HG03575 (cell line): ENCODE measurements around the gene DNAJC13.
A peak's percentile ranks its signal among the peaks of the same experiment; 100 is the strongest.
"Not testable (repeated sequence)": the region's sequence is repeated elsewhere in the genome, so short reads cannot be mapped to it uniquely, and the experiment has no call there.

Experiments
- ATAC-seq: cut with Tn5 transposase; IDR thresholded peaks from one replicate; pipeline ENCODE4 v1.9.1; 2021; ENCODE audit not compliant: unreplicated experiment, insufficient number of reproducible peaks, low FRiP score; ENCODE audit errors: extremely low read depth

DNAJC13 gene, protein sequence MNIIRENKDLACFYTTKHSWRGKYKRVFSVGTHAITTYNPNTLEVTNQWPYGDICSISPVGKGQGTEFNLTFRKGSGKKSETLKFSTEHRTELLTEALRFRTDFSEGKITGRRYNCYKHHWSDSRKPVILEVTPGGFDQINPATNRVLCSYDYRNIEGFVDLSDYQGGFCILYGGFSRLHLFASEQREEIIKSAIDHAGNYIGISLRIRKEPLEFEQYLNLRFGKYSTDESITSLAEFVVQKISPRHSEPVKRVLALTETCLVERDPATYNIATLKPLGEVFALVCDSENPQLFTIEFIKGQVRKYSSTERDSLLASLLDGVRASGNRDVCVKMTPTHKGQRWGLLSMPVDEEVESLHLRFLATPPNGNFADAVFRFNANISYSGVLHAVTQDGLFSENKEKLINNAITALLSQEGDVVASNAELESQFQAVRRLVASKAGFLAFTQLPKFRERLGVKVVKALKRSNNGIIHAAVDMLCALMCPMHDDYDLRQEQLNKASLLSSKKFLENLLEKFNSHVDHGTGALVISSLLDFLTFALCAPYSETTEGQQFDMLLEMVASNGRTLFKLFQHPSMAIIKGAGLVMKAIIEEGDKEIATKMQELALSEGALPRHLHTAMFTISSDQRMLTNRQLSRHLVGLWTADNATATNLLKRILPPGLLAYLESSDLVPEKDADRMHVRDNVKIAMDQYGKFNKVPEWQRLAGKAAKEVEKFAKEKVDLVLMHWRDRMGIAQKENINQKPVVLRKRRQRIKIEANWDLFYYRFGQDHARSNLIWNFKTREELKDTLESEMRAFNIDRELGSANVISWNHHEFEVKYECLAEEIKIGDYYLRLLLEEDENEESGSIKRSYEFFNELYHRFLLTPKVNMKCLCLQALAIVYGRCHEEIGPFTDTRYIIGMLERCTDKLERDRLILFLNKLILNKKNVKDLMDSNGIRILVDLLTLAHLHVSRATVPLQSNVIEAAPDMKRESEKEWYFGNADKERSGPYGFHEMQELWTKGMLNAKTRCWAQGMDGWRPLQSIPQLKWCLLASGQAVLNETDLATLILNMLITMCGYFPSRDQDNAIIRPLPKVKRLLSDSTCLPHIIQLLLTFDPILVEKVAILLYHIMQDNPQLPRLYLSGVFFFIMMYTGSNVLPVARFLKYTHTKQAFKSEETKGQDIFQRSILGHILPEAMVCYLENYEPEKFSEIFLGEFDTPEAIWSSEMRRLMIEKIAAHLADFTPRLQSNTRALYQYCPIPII (N-terminal part only)

DNA sequence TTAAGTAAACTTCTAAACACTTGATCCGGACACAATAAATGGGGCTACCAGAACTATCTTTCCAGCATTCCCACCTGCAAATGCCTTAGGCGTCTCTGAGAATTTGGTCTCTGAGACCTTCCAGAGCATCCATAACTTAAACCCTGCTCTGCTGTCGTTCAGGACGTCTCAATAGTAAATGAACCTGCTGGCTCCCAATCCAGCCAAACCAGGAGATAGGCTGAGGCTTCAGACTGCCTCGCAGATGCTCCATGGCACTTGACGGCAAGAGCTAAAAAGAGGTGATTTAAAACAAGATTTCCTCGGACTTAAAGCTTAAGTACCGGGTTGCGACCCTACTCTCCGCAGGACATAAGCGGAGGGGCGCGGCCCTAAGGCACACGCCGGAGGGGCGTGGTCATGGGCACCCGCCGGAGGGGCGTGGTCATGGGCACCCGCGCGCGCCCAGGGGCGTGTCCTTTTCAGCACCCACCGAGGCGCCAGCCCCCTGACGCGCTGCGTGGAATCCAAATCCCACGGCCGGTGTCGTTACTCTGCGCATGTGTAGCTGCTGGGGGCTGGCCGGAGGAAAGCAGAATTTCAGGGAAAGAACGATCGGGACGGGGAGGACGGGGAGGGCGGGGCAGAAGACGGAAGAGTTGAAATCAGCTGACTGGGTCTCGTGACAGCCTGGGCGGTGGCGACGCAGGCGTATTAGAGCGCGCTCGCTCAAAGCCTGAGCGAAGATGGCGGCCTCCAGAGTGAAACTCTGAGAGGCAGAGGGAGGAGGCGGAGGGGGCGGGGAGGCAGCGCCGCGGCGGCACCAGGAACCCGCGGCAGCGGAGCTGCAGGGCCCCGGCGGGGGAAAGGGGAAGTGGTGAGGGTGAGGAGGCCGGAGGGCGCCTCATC, at the start of gene DNAJC13:
DNAJC13 (plus strand) TSS at position 696 of the 888 bp plus-strand sequence. CDS start 17,049 bp downstream, outside the sequence.
- peak; percentile 67 for ATAC-seq

DNA sequence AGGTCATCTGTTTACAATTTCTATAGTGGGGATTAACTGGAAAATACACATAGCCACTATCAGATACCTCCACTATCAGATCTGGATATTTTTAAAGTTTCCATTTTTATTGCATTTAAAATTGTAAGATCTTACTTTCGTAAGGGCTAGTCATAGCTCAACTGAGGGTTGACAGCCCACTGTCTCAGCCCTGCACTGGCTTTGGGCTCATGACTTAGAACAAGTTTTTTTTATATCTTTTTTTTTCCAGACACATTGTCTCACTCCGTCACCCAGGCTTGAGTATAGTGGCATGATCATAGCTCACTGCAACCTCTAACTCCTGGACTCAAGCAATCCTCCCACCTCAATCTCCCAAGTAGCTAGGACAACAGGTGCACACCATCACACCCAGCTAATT, 48.8 kb upstream of the DNAJC13 start:
- no peak for ATAC-seq

DNA sequence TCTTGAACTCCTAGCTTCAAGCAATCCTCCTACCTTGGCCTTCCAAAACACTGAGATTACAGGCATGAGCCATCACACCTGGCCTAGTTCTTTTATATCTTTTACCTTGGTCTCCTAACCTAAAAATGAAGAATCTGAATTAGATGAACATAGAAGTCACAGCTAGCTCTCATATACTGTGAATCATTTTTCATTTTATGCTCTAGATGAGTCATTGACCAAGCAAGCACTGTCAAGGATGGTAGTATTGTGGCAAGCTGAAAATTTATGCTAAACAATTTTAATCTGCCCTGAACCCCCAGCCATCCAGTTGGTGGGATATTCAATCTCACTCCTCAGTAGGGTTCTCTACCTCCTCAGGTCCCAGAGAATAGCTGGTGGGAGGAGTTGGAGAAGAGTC, 48.3 kb upstream of the DNAJC13 start:
- no peak for ATAC-seq

DNA sequence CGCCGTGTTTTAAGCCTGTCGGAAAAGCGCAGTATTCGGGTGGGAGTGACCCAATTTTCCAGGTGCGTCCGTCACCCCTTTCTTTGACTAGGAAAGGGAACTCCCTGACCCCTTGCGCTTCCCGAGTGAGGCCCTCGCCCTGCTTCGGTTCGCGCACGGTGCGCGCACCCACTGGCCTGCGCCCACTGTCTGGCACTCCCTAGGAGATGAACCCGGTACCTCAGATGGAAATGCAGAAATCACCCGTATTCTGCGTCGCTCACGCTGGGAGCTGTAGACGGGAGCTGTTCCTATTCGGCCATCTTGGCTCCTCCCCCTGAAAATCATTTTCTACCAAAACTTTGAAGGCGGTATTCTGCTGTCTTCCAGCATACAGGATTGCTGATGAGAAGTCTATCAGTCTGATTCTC, 40.4 kb upstream of the DNAJC13 start:
- not testable (repeated sequence) for ATAC-seq

DNA sequence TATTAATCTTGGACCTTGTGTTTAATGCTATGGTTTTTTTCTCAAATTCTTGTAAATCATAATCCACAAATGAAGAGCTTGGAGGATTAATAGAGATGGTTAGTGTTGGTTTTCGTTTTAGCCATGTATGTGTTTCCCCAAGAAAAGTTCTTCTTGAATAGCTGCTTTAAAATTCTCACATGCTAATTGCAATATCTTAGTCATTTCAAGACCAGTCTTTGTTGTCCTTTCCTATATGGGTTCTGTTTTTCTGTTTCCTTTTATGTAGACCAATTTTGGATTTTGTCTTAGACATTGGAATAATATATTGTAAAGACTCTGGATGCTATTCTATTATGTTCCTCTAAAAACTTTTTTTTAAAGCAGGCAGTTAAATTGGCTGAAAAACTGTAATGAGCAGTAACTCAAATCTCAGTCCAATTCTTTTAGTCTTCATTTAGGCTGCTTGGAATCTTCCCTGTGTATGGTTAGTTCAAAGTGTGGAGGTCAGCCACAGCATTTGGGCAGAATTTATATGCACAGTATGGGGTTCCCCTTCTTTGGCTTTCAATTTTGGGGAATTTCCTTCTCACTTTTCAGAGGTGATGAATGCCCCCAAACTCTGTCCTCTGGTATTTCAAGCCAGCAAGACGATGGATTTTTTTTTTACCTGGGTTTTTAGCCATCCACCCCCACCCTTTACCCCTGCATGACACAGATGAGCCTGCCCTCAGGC, 39.1 kb upstream of the DNAJC13 start:
- ATAC-seq: no peak

DNA sequence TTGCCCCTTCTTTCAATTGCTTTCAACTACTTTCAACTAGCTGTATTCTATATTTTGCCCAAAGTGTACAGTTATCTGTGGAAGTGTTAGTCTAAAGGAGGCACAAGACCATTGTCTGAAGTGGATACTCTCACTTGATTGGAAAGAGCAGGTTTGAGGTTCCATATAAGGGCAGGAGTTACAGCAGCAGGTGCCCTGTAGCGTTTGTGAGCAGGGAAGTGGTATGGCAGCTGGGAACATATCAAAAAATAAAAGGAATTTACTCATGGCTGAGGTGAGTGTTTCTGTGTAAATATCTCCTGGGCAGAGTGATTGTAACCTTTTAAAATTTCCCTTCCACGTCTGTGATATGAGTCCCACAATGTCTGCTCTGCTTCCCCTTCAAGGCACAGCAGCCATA, 38.5 kb upstream of the DNAJC13 start:
- no peak for ATAC-seq

DNA sequence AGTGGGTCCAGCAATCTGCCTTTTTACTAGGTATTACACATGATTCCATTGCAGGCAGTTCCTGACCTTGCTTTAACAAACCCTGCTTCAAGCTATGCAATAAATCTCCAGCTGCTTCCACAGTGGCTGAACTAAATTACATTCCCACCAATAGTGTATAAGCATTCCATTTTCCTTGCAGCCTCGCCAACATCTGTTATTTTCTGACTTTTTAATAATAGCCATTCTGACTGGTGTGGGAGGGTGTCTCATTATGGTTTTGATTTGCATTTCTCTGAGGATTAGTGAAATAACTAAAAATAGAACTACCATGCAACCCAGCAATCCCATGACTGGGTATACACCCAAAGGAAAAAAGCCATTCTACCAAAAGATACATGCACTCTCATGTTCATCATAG, 36.4 kb upstream of the DNAJC13 start:
- no peak for ATAC-seq

DNA sequence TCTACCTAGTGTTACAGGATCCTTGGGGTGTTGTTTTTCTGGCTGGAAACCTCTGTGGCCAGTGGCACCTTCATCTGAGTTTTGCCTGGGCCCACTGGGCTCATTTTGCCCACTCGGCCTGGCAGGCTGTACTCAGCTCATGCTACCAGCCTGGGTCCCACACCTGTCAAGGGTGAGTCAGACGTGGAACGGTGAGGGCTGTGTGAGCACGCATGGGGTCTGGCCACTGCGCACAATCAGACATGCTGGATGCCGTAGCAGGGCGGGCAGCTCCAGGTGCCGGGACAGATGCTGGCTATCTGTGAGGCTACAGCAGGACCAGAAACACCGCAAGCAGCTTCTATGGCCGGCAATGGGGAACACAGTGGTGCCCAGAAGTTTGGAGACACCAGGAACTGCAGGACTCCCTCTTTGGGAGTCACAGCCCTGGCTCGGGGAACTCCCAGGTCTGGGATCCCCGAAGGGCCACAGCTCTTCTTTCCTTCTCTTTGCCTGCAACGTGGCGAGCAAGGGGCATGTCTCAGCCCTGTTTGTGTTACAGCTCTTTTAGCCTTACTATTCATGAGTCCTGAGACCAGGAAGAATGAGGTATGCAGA, 35.9 kb upstream of the DNAJC13 start:
- ATAC-seq: no peak

DNA sequence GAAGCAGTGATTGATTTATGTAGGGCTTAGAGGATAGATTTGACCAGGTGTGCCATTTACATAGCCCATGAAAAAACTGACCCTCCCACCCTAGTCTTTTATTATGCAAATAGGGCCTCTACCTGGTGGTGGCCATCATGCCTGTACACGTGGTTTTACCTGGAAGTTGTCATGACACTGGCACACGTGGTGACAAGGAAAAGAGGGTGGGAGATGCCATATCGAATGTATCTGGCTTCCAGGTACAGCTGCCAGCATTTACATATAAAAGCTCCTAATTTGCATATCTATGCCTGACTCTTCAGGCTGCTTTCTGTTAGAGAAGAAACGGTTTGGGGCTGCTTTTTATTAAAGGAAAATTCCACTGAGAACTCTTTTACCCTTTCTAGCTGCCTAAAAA, 35.0 kb upstream of the DNAJC13 start:
- ATAC-seq: no peak

DNA sequence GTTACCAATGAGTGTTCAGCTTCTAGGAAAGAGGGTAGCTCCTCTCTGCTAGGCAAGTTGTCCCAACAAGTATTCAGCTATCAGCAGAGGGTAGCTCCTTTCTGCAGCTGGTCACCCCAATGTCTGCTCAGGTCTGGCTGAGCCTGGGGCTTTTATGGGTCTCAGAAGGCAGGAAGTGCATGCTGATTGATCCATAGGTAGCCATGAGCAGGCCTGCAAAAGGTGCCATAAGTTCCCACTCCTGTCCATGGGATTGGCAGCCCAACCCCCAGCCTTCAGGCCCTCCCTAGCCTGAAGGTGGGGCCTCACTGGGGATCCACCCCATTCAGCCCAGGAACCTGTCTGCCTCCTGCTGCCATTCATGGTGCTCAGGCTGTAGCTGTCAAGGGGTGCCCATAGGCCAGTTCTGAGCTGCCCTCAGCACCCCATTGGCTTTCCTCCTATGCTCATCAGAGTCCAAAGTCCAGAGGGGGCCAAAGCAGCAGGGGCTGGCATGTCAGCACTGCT, 34.6 kb upstream of the DNAJC13 start:
- ATAC-seq: no peak

DNA sequence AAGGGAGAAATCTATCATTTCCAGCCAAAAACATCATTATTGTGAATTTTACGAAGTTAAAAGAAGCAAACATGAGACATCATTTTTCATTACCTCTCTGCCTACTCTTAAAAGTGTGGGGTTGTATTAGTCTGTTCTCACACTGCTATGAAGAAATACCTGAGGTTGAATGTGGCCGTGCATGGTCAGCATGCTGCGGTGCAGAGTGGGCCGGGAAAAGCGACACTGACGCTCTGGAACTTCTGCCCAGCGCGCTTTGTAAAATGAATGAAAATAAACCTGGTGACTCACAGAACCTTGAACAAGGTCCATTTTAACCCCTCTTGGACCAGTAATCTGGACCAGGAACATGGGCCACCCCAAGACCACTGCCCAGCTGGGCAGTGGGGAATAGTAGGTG, 31.0 kb upstream of the DNAJC13 start:
- no peak for ATAC-seq

DNA sequence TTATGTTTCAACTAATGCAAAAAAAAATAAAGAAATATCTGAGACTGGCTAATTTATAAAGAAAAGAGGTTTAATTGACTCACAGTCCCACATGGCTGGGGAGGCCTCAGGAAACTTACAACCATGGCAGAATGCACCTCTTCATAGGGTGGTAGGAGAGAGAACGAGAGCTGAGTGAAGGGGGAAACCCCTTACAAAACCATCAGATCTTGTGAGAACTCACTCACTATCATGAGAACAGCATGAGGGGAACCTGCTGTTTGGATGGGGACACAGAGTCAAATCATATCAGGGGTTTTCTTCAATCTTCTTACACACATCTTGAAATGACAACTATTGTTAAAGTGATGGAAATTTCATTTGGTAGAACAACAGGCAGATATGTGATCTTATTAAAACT, 24.6 kb upstream of the DNAJC13 start:
- ATAC-seq: not testable (repeated sequence)

DNA sequence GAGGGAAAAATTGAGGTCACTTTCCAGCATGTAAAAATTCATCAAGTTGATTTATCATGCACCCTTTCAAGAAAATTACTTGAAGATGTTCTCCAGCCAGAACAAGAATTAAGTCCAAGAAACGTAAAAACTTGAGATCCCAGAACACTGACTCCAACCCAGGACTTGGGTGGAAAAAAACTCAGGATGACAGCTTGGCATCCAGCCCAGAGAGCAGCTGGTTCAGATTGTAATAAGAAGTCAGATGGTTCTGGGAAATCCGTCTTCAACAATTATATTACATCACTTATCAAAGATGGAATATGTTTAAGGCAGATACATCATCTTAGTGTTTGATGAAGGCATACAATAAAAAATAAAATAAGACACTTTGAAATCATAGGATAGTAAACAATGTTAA, 23.0 kb upstream of the DNAJC13 start:
- ATAC-seq: no peak

DNA sequence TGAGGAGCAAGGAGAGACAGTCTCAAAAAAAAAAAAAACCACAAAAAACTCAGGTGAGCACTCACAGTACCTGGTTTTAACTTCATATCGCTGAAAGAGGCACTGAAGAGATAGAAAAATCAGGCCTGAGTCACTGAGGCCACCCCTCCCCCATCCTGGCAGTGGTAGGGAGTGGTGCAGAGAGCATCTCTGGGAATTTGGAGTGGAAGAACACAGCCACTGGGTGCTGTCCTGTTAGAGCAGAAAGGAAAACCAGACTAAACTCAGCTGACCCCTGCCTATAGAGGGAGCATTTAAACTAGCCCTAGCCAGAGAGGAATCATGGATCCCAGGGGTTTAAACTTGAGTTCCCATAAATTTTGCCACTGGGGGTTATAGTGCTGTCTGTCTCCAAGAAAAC, 22.2 kb upstream of the DNAJC13 start:
- no peak for ATAC-seq

DNA sequence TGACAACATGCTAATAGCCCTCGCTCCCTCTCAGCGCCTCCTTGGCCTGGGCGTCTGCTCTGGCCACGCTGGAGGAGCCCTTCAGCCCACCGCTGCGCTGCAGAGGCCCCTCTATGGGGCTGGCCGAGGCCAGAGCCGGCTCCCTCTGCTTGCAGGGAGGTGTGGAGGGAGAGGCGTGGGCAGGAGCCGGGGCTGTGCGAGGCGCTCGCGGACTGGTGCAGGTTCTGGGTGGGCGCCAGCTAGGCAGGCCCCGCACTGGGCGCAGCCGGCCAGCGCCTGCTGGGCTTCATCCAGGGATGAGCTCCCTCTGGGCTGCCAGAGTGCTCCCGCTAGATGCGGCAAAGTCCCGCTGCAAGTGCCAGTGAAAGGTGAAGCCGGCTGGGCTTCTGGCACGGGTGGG, 21.0 kb upstream of the DNAJC13 start:
- ATAC-seq: no peak

DNA sequence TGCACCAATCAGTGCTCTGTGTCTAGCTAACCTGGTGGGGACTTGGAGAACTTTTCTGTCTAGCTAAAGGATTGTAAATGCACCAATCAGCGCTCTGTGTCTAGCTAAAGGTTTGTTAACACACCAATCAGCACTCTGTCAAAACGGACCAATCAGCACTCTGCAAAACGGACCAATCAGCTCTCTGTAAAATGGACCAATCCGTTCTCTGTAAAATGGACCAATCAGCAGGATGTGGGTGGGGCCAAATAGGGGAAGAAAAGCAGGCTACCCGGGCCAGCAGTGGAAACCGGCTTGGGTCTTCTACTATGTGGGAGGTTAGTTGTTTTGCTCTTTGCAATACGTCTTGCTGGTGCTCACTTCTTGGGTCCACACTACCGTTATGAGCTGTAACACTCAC, 20.5 kb upstream of the DNAJC13 start:
- ATAC-seq: not testable (repeated sequence)
